SK-N-SH treated with all-trans-retinoic acid at 6 μM for 48 hours (cell line): ENCODE measurements around the gene ARID3B.

Experiments used
- ATAC-seq: fragments of 200-7000 bp; cut with Tn5 transposase; 3 replicates; pipeline ENCODE4 v1.9.1; 2020; ENCODE audit warnings: mild to moderate bottlenecking, moderate library complexity
- ARNTL ChIP-seq: fragments of 450-650 bp; formaldehyde crosslinking; IDR thresholded peaks from 2 replicates; pipeline ENCODE4 v1.5.0; 2020; ENCODE audit warnings: low read depth, mild to moderate bottlenecking, moderate library complexity, borderline replicate concordance
- BACH2 ChIP-seq: fragments of 250-450 bp; sonication (Bioruptor Pico); IDR thresholded peaks from 2 replicates; pipeline ENCODE4 v1.9.0; 2021; ENCODE audit warnings: mild to moderate bottlenecking, borderline replicate concordance
- CSDC2 ChIP-seq: fragments of 250-450 bp; sonication (Bioruptor Pico); IDR thresholded peaks from 2 replicates; pipeline ENCODE4 v1.5.0; 2020; ENCODE audit warnings: mild to moderate bottlenecking, moderate library complexity
- ESRRG ChIP-seq: fragments of 250-450 bp; sonication (Bioruptor Pico); IDR thresholded peaks from 2 replicates; pipeline ENCODE4 v1.6.1; 2021; ENCODE audit warnings: mild to moderate bottlenecking
- GLIS3 ChIP-seq: fragments of 250-450 bp; sonication (Bioruptor Pico); IDR thresholded peaks from 2 replicates; pipeline ENCODE4 v1.5.0; 2020; ENCODE audit warnings: mild to moderate bottlenecking, moderate library complexity
- ISL1 ChIP-seq: fragments of 250-450 bp; sonication (Bioruptor Pico); IDR thresholded peaks from 2 replicates; pipeline ENCODE4 v2.1.2; 2022; ENCODE audit warnings: mild to moderate bottlenecking, moderate library complexity
- OSR1 ChIP-seq: fragments of 250-450 bp; sonication (Bioruptor Pico); IDR thresholded peaks from 2 replicates; pipeline ENCODE4 v1.8.0; 2022; ENCODE audit warnings: moderate library complexity, mild to moderate bottlenecking, inconsistent platforms
- PPARA ChIP-seq: fragments of 250-450 bp; sonication (Bioruptor Pico); IDR thresholded peaks from 2 replicates; pipeline ENCODE4 v1.5.0; 2020; ENCODE audit warnings: mild to moderate bottlenecking, borderline replicate concordance
- RARB ChIP-seq: fragments of 250-450 bp; sonication (Bioruptor Pico); IDR thresholded peaks from 2 replicates; pipeline ENCODE4 v1.8.0; 2021; ENCODE audit warnings: mild to moderate bottlenecking, moderate library complexity
- SNAI2 ChIP-seq: fragments of 250-450 bp; sonication (Bioruptor Pico); IDR thresholded peaks from 2 replicates; pipeline ENCODE4 v1.5.0; 2020; ENCODE audit warnings: mild to moderate bottlenecking, moderate library complexity
- TOX ChIP-seq: fragments of 250-450 bp; sonication (Bioruptor Pico); IDR thresholded peaks from 2 replicates; pipeline ENCODE4 v1.8.0; 2021; ENCODE audit warnings: mild to moderate bottlenecking, moderate library complexity, borderline replicate concordance
- ZC3H10 ChIP-seq: fragments of 250-450 bp; sonication (Bioruptor Pico); IDR thresholded peaks from 2 replicates; pipeline ENCODE4 v1.5.1; 2021; ENCODE audit warnings: mild to moderate bottlenecking, moderate library complexity
- ZFP3 ChIP-seq: fragments of 250-450 bp; sonication (Bioruptor Pico); IDR thresholded peaks from 2 replicates; pipeline ENCODE4 v1.5.0; 2020; ENCODE audit warnings: mild to moderate bottlenecking, moderate library complexity
- ZNF565 ChIP-seq: fragments of 450-650 bp; formaldehyde crosslinking; conservative IDR thresholded peaks from 2 replicates; pipeline ENCODE4 v1.5.0; 2020; ENCODE audit warnings: low read depth, mild to moderate bottlenecking, moderate library complexity
- ZNF70 ChIP-seq: fragments of 450-650 bp; formaldehyde crosslinking; IDR thresholded peaks from 2 replicates; pipeline ENCODE4 v1.5.0; 2020; ENCODE audit warnings: mild to moderate bottlenecking, moderate library complexity
- ZNF8 ChIP-seq: fragments of 450-650 bp; formaldehyde crosslinking; IDR thresholded peaks from 2 replicates; pipeline ENCODE4 v1.5.0; 2020; ENCODE audit warnings: mild to moderate bottlenecking, moderate library complexity
- TF ChIP-seq, protein P1 (sequence below): fragments of 250-450 bp; sonication (Bioruptor Pico); IDR thresholded peaks from 2 replicates; pipeline ENCODE4 v1.5.0; 2020; ENCODE audit warnings: mild to moderate bottlenecking, moderate library complexity
- TF ChIP-seq, protein P2 (sequence below): fragments of 250-450 bp; sonication (Bioruptor Pico); IDR thresholded peaks from 2 replicates; pipeline ENCODE4 v1.8.0; 2020; ENCODE audit warnings: mild to moderate bottlenecking, moderate library complexity, borderline replicate concordance
- TF ChIP-seq, protein P3 (sequence below): fragments of 250-450 bp; sonication (Bioruptor Pico); IDR thresholded peaks from 2 replicates; pipeline ENCODE4 v1.5.1; 2020; ENCODE audit warnings: low read depth, mild to moderate bottlenecking, moderate library complexity
- TF ChIP-seq, protein P4 (sequence below): fragments of 250-450 bp; sonication (Bioruptor Pico); IDR thresholded peaks from 2 replicates; pipeline ENCODE4 v1.8.0; 2021; ENCODE audit warnings: low read depth, mild to moderate bottlenecking, moderate library complexity, borderline replicate concordance

The ARID3B gene

DNA sequence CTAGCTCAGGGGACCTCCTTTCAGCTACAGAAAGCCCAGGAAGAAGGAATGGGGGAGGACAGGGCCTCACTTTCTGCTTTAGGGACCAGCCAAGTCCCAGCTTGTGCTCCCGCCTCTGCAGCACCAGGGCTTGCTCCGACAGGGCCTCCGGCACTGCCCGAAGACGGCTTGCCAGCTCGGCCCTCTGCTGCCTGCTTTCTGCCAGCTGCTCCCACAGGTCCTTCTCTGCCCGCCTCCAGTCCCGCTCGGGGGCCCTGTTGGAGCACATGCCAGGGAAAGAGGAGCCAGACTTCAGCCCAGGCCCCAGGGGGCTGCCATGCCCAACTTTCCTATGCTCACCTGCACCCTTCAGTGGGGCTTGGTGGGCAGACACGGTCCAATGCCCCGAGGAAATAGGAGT lies 70.3 kb downstream of the ARID3B start:
- ATAC-seq = no peak
- TF ChIP-seq, protein P1, sequence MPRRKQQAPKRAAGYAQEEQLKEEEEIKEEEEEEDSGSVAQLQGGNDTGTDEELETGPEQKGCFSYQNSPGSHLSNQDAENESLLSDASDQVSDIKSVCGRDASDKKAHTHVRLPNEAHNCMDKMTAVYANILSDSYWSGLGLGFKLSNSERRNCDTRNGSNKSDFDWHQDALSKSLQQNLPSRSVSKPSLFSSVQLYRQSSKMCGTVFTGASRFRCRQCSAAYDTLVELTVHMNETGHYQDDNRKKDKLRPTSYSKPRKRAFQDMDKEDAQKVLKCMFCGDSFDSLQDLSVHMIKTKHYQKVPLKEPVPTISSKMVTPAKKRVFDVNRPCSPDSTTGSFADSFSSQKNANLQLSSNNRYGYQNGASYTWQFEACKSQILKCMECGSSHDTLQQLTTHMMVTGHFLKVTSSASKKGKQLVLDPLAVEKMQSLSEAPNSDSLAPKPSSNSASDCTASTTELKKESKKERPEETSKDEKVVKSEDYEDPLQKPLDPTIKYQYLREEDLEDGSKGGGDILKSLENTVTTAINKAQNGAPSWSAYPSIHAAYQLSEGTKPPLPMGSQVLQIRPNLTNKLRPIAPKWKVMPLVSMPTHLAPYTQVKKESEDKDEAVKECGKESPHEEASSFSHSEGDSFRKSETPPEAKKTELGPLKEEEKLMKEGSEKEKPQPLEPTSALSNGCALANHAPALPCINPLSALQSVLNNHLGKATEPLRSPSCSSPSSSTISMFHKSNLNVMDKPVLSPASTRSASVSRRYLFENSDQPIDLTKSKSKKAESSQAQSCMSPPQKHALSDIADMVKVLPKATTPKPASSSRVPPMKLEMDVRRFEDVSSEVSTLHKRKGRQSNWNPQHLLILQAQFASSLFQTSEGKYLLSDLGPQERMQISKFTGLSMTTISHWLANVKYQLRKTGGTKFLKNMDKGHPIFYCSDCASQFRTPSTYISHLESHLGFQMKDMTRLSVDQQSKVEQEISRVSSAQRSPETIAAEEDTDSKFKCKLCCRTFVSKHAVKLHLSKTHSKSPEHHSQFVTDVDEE (CRISPR knock-in tag) = no peak
- TF ChIP-seq, protein P2, sequence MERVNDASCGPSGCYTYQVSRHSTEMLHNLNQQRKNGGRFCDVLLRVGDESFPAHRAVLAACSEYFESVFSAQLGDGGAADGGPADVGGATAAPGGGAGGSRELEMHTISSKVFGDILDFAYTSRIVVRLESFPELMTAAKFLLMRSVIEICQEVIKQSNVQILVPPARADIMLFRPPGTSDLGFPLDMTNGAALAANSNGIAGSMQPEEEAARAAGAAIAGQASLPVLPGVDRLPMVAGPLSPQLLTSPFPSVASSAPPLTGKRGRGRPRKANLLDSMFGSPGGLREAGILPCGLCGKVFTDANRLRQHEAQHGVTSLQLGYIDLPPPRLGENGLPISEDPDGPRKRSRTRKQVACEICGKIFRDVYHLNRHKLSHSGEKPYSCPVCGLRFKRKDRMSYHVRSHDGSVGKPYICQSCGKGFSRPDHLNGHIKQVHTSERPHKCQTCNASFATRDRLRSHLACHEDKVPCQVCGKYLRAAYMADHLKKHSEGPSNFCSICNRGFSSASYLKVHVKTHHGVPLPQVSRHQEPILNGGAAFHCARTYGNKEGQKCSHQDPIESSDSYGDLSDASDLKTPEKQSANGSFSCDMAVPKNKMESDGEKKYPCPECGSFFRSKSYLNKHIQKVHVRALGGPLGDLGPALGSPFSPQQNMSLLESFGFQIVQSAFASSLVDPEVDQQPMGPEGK (CRISPR knock-in tag) = no peak
- TF ChIP-seq CSDC2 (no peak), ZNF70 (CRISPR knock-in tag) (no peak), BACH2 (CRISPR knock-in tag) (no peak)
- TF ChIP-seq, protein P3, sequence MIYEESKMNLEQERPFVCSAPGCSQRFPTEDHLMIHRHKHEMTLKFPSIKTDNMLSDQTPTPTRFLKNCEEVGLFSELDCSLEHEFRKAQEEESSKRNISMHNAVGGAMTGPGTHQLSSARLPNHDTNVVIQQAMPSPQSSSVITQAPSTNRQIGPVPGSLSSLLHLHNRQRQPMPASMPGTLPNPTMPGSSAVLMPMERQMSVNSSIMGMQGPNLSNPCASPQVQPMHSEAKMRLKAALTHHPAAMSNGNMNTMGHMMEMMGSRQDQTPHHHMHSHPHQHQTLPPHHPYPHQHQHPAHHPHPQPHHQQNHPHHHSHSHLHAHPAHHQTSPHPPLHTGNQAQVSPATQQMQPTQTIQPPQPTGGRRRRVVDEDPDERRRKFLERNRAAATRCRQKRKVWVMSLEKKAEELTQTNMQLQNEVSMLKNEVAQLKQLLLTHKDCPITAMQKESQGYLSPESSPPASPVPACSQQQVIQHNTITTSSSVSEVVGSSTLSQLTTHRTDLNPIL = no peak
- TF ChIP-seq, protein P4, sequence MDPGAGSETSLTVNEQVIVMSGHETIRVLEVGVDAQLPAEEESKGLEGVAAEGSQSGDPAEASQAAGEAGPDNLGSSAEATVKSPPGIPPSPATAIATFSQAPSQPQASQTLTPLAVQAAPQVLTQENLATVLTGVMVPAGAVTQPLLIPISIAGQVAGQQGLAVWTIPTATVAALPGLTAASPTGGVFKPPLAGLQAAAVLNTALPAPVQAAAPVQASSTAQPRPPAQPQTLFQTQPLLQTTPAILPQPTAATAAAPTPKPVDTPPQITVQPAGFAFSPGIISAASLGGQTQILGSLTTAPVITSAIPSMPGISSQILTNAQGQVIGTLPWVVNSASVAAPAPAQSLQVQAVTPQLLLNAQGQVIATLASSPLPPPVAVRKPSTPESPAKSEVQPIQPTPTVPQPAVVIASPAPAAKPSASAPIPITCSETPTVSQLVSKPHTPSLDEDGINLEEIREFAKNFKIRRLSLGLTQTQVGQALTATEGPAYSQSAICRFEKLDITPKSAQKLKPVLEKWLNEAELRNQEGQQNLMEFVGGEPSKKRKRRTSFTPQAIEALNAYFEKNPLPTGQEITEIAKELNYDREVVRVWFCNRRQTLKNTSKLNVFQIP = no peak

DNA sequence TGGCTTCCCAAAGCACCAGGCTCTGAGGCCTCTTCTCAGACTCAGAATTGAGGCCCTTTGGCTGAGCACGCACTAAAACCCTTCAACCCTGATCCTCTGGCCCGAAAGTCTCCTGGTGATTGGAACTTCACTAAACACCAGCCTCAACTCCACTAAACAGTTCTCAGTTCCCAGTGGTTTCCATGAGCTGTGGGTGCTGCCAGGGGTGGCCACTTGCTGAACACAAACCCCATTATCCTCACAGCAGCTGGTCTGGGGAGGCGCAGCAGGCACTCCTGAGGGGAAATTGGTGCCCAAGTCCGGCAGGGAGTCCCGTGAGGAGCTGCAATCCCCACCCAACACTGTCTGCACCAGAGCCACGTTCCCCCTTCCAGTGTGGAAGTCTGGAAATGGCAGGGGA lies 70.8 kb downstream of the ARID3B start:
- ATAC-seq = no peak
- TF ChIP-seq OSR1 (CRISPR knock-in tag) (no peak), ZNF8 (no peak), RARB (CRISPR knock-in tag) (no peak), ESRRG (CRISPR knock-in tag) (no peak), BACH2 (CRISPR knock-in tag) (no peak), TOX (CRISPR knock-in tag) (no peak), CSDC2 (no peak), PPARA (CRISPR knock-in tag) (no peak), SNAI2 (CRISPR knock-in tag) (no peak), ZFP3 (CRISPR knock-in tag) (no peak), ZNF565 (no peak), ARNTL (CRISPR knock-in tag) (no peak)
- TF ChIP-seq, protein P4 = no peak
- TF ChIP-seq, protein P3 = no peak
- TF ChIP-seq, protein P2 (CRISPR knock-in tag) = no peak

DNA sequence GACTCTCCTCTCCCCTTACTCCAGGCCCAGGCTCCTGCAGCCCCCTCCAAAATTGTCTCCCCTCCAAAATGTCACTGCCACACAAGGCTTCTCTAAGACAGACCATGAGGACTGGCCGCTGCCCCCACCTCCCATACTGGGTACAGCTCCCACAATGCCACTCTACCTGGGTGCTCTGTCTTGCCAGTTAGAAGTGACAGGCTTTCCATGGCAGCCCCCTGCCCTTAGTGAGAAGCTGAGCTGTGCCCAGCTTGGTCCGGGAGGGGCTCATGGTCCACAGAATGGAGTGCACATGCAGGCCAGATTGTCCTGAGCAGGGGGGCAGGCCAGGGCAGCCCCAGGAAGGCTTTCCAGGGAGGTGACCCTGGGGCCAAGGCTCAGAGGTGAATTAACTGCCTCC lies 71.7 kb downstream of the ARID3B start:
- no peak for TF ChIP-seq ARNTL (CRISPR knock-in tag)
- TF ChIP-seq ZNF70 (CRISPR knock-in tag) = no peak
- TF ChIP-seq, protein P3 = no peak
- TF ChIP-seq RARB (CRISPR knock-in tag) = no peak
- TF ChIP-seq ESRRG (CRISPR knock-in tag) = no peak
- TF ChIP-seq ZC3H10 (CRISPR knock-in tag) = no peak
- TF ChIP-seq ISL1 = no peak
- no peak for TF ChIP-seq GLIS3 (CRISPR knock-in tag)
- no peak for ATAC-seq
